Measurements from ENCODE around the gene EIF5AL1. TPM values are rescaled to one million over a fixed set of nuclear protein-coding genes. Genes with fewer than 3 reads are reported as not detected.

EIF5AL1 gene
- total RNA-seq, 1 donor from 2014 or later: 0.21 TPM

- Mint-ChIP-seq H3K4me3 (no peak overlapping the region), H3K36me3 (ENCODE audit: low read depth) (no peaks in the 10 kb centered on the region), H3K27me3 (ENCODE audit: low read depth) (no peaks in the 10 kb centered on the region), H3K27ac (ENCODE audit: unreplicated experiment) (no peak overlapping the region), H3K9me3 (no peaks in the 10 kb centered on the region), H3K4me1 (peaks cover 4% of the 10 kb centered on the region)
- no peak for DNase-seq (ENCODE audit: low read depth, low spot score)
- no peak for TF ChIP-seq CTCF (conservative IDR thresholded peaks at IDR 0.05)
Measured at GRCh38 chr10:79492256-79492655, 20.1 kb upstream of the EIF5AL1 start.

- no peak for DNase-seq (ENCODE audit: low read depth, low spot score)
- H3K4me1 Mint-ChIP-seq: peaks cover 3% of the 10 kb centered on the region
Measured at GRCh38 chr10:79492839-79493238, 19.5 kb upstream of the EIF5AL1 start.

GRCh38 chr10:79493806-79494205 is 18.5 kb upstream of the EIF5AL1 start:
- no peak for TF ChIP-seq CTCF (conservative IDR thresholded peaks at IDR 0.05)
- DNase-seq (ENCODE audit: low read depth, low spot score): no peak
- Mint-ChIP-seq H3K27ac (ENCODE audit: unreplicated experiment) (no peak overlapping the region), H3K36me3 (ENCODE audit: low read depth) (no peaks in the 10 kb centered on the region), H3K9me3 (no peaks in the 10 kb centered on the region), H3K4me1 (no peaks in the 10 kb centered on the region), H3K27me3 (ENCODE audit: low read depth) (peaks cover 2% of the 10 kb centered on the region), H3K4me3 (no peak overlapping the region)

More at GRCh38 chr10:79492839-79493238, 19.5 kb upstream of the EIF5AL1 start:
- no peak for TF ChIP-seq CTCF (conservative IDR thresholded peaks at IDR 0.05)
- Mint-ChIP-seq H3K36me3 (ENCODE audit: low read depth) (no peaks in the 10 kb centered on the region), H3K27ac (ENCODE audit: unreplicated experiment) (no peak overlapping the region), H3K4me3 (no peak overlapping the region), H3K27me3 (ENCODE audit: low read depth) (no peaks in the 10 kb centered on the region), H3K9me3 (no peaks in the 10 kb centered on the region)

- H3K4me1 Mint-ChIP-seq: no peaks in the 10 kb centered on the region
- H3K9me3 Mint-ChIP-seq: no peaks in the 10 kb centered on the region
- no peaks in the 10 kb centered on the region for H3K36me3 Mint-ChIP-seq (ENCODE audit: low read depth)
- H3K27me3 Mint-ChIP-seq (ENCODE audit: low read depth): peaks cover 2% of the 10 kb centered on the region
- no peak overlapping the region for H3K27ac Mint-ChIP-seq (ENCODE audit: unreplicated experiment)
- no peak for DNase-seq (ENCODE audit: low read depth, low spot score)
- no peak for TF ChIP-seq CTCF (conservative IDR thresholded peaks at IDR 0.05)
- H3K4me3 Mint-ChIP-seq: no peak overlapping the region
Measured at GRCh38 chr10:79494871-79495705, 17.2 kb upstream of the EIF5AL1 start.

- no peaks in the 10 kb centered on the region for H3K36me3 Mint-ChIP-seq (ENCODE audit: low read depth)
- H3K27me3 Mint-ChIP-seq (ENCODE audit: low read depth): peaks cover 2% of the 10 kb centered on the region
- no peak for DNase-seq (ENCODE audit: low read depth, low spot score)
- no peaks in the 10 kb centered on the region for H3K9me3 Mint-ChIP-seq
- H3K4me3 Mint-ChIP-seq: no peak overlapping the region
- no peak overlapping the region for H3K27ac Mint-ChIP-seq (ENCODE audit: unreplicated experiment)
- H3K4me1 Mint-ChIP-seq: no peaks in the 10 kb centered on the region
- TF ChIP-seq CTCF (conservative IDR thresholded peaks at IDR 0.05): no peak
Measured at GRCh38 chr10:79495791-79496190, 16.5 kb upstream of the EIF5AL1 start.
